ENCODE data around the gene WDFY4. TPM values are rescaled to one million over a fixed set of nuclear protein-coding genes. Genes with fewer than 3 reads are reported as not detected.

The WDFY4 gene
- total and polyA plus RNA-seq, 2 of the 4 experiments (the other 2 are of a cell fraction) = not detected

GRCh38 chr10:48901319-48901718 lies 216.6 kb downstream of the WDFY4 start:
- no peak overlapping the region for H2BK15ac ChIP-seq (ENCODE audit: low read depth, low read length)
- H3K36me3 ChIP-seq (ENCODE audit: control insufficient read depth, insufficient read depth, low read length) = no peaks in the 10 kb centered on the region
- H2BK20ac ChIP-seq (ENCODE audit: low read depth, low read length) = no peak overlapping the region
- ChIA-PET CTCF (no interaction called here), POLR2A (ENCODE audit: unreplicated experiment) (no interaction called here)
- H3K18ac ChIP-seq (ENCODE audit: low read depth, low read length) = no peak overlapping the region
- H3K9me1 ChIP-seq (ENCODE audit: insufficient read depth, low read length) = no peaks in the 10 kb centered on the region
- no peak overlapping the region for H2AK9ac ChIP-seq (replicated peaks; ENCODE audit: low read depth, low read length, poor library complexity)
- no peak overlapping the region for H3K4me2 ChIP-seq (ENCODE audit: low read depth, low read length)
- no peak overlapping the region for H2BK5ac ChIP-seq (ENCODE audit: low read depth, low read length, poor library complexity, severe bottlenecking)
- no peaks in the 10 kb centered on the region for H3K9me3 ChIP-seq (ENCODE audit: control insufficient read depth, insufficient read depth, low read length)
- H4K8ac ChIP-seq (ENCODE audit: low read depth in 2 of 2, low read length in 2 of 2) = no peak overlapping the region
- no peak overlapping the region for H2AK5ac ChIP-seq (ENCODE audit: low read depth, low read length)
- H4K20me1 ChIP-seq (ENCODE audit: insufficient read depth, low read length) = no peaks in the 10 kb centered on the region
- no peak for DNase-seq
- no peak overlapping the region for H4K91ac ChIP-seq (ENCODE audit: insufficient read depth, low read depth, low read length)
- no peak overlapping the region for H3K14ac ChIP-seq (replicated peaks; ENCODE audit: low read depth, low read length)
- H3K23ac ChIP-seq (ENCODE audit: low read depth, low read length) = no peak overlapping the region
- in situ Hi-C loops (cut with MboI; ENCODE audit: low sequenced_read_pairs) (no loop called here), intact Hi-C loops (cut with micrococcal nuclease) (no loop called here), dilution Hi-C loops (cut with HindIII; ENCODE audit: low sequenced_read_pairs, unreplicated experiment) (no loop called here)
- H3K4me3 ChIP-seq (ENCODE audit: insufficient read depth, low read depth, low read length) = no peak overlapping the region
- no peak for TF ChIP-seq RAD21 (IDR thresholded peaks at IDR 0.05; ENCODE audit: low read length)
- TF ChIP-seq USF2 (IDR thresholded peaks at IDR 0.05; ENCODE audit: low read depth, low read length) = no peak
- no peak for TF ChIP-seq MAZ (IDR thresholded peaks at IDR 0.05; ENCODE audit: borderline replicate concordance, low read depth, low read length)
- no peak for TF ChIP-seq ELK1 (IDR thresholded peaks at IDR 0.05; ENCODE audit: borderline replicate concordance, low read depth, low read length)
- TF ChIP-seq SMC3 (IDR thresholded peaks at IDR 0.05; ENCODE audit: low read depth, low read length) = no peak
- no peak for TF ChIP-seq NFE2L2 (IDR thresholded peaks at IDR 0.05; ENCODE audit: low read depth, low read length)
- no peak for TF ChIP-seq MAFK (IDR thresholded peaks at IDR 0.05; ENCODE audit: low read depth, low read length)
- TF ChIP-seq MXI1 (IDR thresholded peaks at IDR 0.05; ENCODE audit: borderline replicate concordance, low read depth, low read length) = no peak
- no peak for TF ChIP-seq RFX5 (IDR thresholded peaks at IDR 0.05; ENCODE audit: low read depth, low read length)
- no peak for TF ChIP-seq CEBPB (IDR thresholded peaks at IDR 0.05; ENCODE audit: low read depth, low read length)
- H3K9ac ChIP-seq (ENCODE audit: low read depth, low read length) = no peak overlapping the region
- H2AFZ ChIP-seq (replicated peaks; ENCODE audit: low read length, poor library complexity) = no peak overlapping the region
- H3K27me3 ChIP-seq (ENCODE audit: control insufficient read depth, insufficient read depth, low read length) = peaks cover 3% of the 10 kb centered on the region; the same call in 1 of the 2 replicates
- no peak overlapping the region for H2BK120ac ChIP-seq (ENCODE audit: low read depth, low read length)
- WGBS, 2 experiments (ENCODE audit: extremely low coverage in 2 of 2, insufficient read length in 1 of 2) = no CpG with 5 or more reads among the region's 5 CpGs
- H3K27ac ChIP-seq (ENCODE audit: insufficient read depth, low read length) = no peak overlapping the region
- H3K4ac ChIP-seq (ENCODE audit: low read depth, low read length) = no peak overlapping the region
- H3K4me1 ChIP-seq (ENCODE audit: control insufficient read depth, insufficient read depth, low read length) = no peaks in the 10 kb centered on the region
- H4K5ac ChIP-seq (ENCODE audit: low read depth, low read length) = no peak overlapping the region
- BruUV-seq (replicated peaks) = no TSS peak
- H3K79me1 ChIP-seq (ENCODE audit: low read depth in 1 of 2, low read length in 2 of 2) = no peaks in the 10 kb centered on the region
- H3K56ac ChIP-seq (ENCODE audit: extremely low read depth, insufficient read depth, low read length) = no peak overlapping the region
- ATAC-seq (ENCODE audit: low read depth) = no peak

All from IMR-90 (cell line).